Measurements from ENCODE around the gene PPP1R9B.

The PPP1R9B gene

DNA sequence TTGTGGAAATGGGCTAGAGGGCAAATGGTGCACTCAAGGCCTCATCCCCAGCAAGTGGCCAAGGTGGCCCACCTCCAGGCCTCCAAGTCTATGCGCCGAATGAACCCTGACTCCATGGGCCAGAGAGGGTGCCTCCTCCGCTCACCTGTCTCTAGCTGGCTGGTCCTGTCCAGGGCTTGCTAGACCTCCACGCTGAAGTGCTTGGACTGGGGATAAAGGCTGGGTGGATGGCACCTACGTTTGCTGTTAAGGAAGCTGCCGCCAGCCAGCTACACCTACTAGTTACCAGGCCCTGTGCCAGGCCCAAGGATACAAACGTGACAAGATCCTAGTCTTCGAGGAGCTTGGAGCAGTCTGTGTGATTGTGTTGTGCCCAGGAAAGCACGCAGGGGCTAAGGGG, 14.6 kb upstream of the PPP1R9B start:
- no peaks in the 10 kb centered on the region for H3K79me1 ChIP-seq (ENCODE audit: low read depth, low read length)
- no peak overlapping the region for H3K27ac ChIP-seq (replicated peaks; ENCODE audit: low read length)
- no peak overlapping the region for H3K4ac ChIP-seq (ENCODE audit: low read length)
- no peaks in the 10 kb centered on the region for H3K9me3 ChIP-seq (replicated peaks in 1 of 2; ENCODE audit: control insufficient read depth in 2 of 2, insufficient read depth in 1 of 2, low read depth in 1 of 2, low read length in 2 of 2)
- H2BK15ac ChIP-seq (ENCODE audit: low read length), result peak overlapping the region; percentile 41
- H2AFZ ChIP-seq (ENCODE audit: low read length), result no peak overlapping the region
- no CpG with 5 or more reads among the region's 9 CpGs for WGBS, 2 donors (ENCODE audit: extremely low coverage in 2 of 2, insufficient read length in 2 of 2, insufficient replicate concordance in 1 of 2)
- no peak overlapping the region for H4K91ac ChIP-seq (ENCODE audit: low read depth, low read length, poor library complexity)
- no peak overlapping the region for H2BK12ac ChIP-seq (ENCODE audit: low read length)
- H3K27me3 ChIP-seq (ENCODE audit: control insufficient read depth in 3 of 3, insufficient read depth in 3 of 3, low read depth in 1 of 3, low read length in 3 of 3), result peaks cover 0 to 6% (median 0%) of the 10 kb centered on the region in 3 experiments
- no peak overlapping the region for H3K23ac ChIP-seq (ENCODE audit: low read depth, low read length, poor library complexity)
- H3K4me1 ChIP-seq (ENCODE audit: control insufficient read depth in 2 of 2, insufficient read depth in 1 of 2, low read depth in 1 of 2, low read length in 2 of 2), result peaks cover 9 to 11% of the 10 kb centered on the region in 2 donors
- H2BK120ac ChIP-seq (ENCODE audit: low read depth, low read length), result no peak overlapping the region
- no peak overlapping the region for H3K14ac ChIP-seq (ENCODE audit: low read length)
- H4K8ac ChIP-seq (ENCODE audit: low read depth, low read length), result no peak overlapping the region
- no peak for DNase-seq (ENCODE audit: low spot score)
- no peak overlapping the region for H3K9ac ChIP-seq (ENCODE audit: low read depth, low read length, poor library complexity)
- H3K4me3 ChIP-seq (ENCODE audit: low read length in 2 of 2), result no peak overlapping the region
- H3K36me3 ChIP-seq (replicated peaks in 1 of 2; ENCODE audit: control insufficient read depth in 2 of 2, insufficient read depth in 2 of 2, low read length in 2 of 2), result no peaks in the 10 kb centered on the region
- H2AK5ac ChIP-seq (ENCODE audit: low read depth, low read length), result peak overlapping the region; percentile 15
- no peak overlapping the region for H3K18ac ChIP-seq (ENCODE audit: low read length)
- no peak overlapping the region for H3K4me2 ChIP-seq (ENCODE audit: insufficient read depth, low read length, poor library complexity, severe bottlenecking)
- no peak overlapping the region for H2BK5ac ChIP-seq (ENCODE audit: low read length)

DNA sequence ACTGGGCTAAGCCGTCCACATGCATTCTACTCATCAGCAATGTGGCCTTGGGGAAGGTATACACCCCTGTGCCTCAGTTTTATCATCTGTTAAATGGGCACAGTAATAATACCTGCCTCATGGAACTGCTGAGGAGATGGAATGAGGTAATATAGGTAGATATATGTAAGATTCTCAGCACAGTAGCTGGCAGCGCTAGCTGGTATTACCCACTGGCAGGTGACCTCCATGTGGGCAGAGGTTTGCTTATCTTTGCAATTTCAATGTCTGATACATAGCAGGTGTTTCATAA, 14.2 kb upstream of the PPP1R9B start:
- H2AK5ac ChIP-seq (ENCODE audit: low read depth, low read length), result peak overlapping the region; percentile 15
- DNase-seq (ENCODE audit: low spot score), result no peak
- H3K27ac ChIP-seq (replicated peaks; ENCODE audit: low read length), result no peak overlapping the region
- H3K4me2 ChIP-seq (ENCODE audit: insufficient read depth, low read length, poor library complexity, severe bottlenecking), result no peak overlapping the region
- WGBS, 2 donors (ENCODE audit: extremely low coverage in 2 of 2, insufficient read length in 2 of 2, insufficient replicate concordance in 1 of 2), result no CpG with 5 or more reads among the region's 2 CpGs
- no peak overlapping the region for H3K4me3 ChIP-seq (ENCODE audit: low read length in 2 of 2)
- H2BK120ac ChIP-seq (ENCODE audit: low read depth, low read length), result no peak overlapping the region
- H3K27me3 ChIP-seq (ENCODE audit: control insufficient read depth in 3 of 3, insufficient read depth in 3 of 3, low read depth in 1 of 3, low read length in 3 of 3), result peaks cover 0 to 6% (median 0%) of the 10 kb centered on the region in 3 experiments
- H3K4ac ChIP-seq (ENCODE audit: low read length), result no peak overlapping the region
- peaks cover 9 to 11% of the 10 kb centered on the region in 2 donors for H3K4me1 ChIP-seq (ENCODE audit: control insufficient read depth in 2 of 2, insufficient read depth in 1 of 2, low read depth in 1 of 2, low read length in 2 of 2)
- no peak overlapping the region for H2BK15ac ChIP-seq (ENCODE audit: low read length)
- no peak overlapping the region for H4K91ac ChIP-seq (ENCODE audit: low read depth, low read length, poor library complexity)
- no peak overlapping the region for H3K14ac ChIP-seq (ENCODE audit: low read length)
- H2BK12ac ChIP-seq (ENCODE audit: low read length), result no peak overlapping the region
- no peaks in the 10 kb centered on the region for H3K36me3 ChIP-seq (replicated peaks in 1 of 2; ENCODE audit: control insufficient read depth in 2 of 2, insufficient read depth in 2 of 2, low read length in 2 of 2)
- H3K9ac ChIP-seq (ENCODE audit: low read depth, low read length, poor library complexity), result no peak overlapping the region
- H3K18ac ChIP-seq (ENCODE audit: low read length), result no peak overlapping the region
- H3K79me1 ChIP-seq (ENCODE audit: low read depth, low read length), result no peaks in the 10 kb centered on the region
- H3K23ac ChIP-seq (ENCODE audit: low read depth, low read length, poor library complexity), result no peak overlapping the region
- no peak overlapping the region for H2BK5ac ChIP-seq (ENCODE audit: low read length)
- H4K8ac ChIP-seq (ENCODE audit: low read depth, low read length), result no peak overlapping the region
- H2AFZ ChIP-seq (ENCODE audit: low read length), result no peak overlapping the region
- no peaks in the 10 kb centered on the region for H3K9me3 ChIP-seq (replicated peaks in 1 of 2; ENCODE audit: control insufficient read depth in 2 of 2, insufficient read depth in 1 of 2, low read depth in 1 of 2, low read length in 2 of 2)

GRCh38 chr17:50163843-50164696, 13.6 kb upstream of the PPP1R9B start:
- no peak overlapping the region for H2BK5ac ChIP-seq (ENCODE audit: low read length)
- no peaks in the 10 kb centered on the region for H3K79me1 ChIP-seq (ENCODE audit: low read depth, low read length)
- no peaks in the 10 kb centered on the region for H3K9me3 ChIP-seq (replicated peaks in 1 of 2; ENCODE audit: control insufficient read depth in 2 of 2, insufficient read depth in 1 of 2, low read depth in 1 of 2, low read length in 2 of 2)
- H3K4me3 ChIP-seq (ENCODE audit: low read length in 2 of 2), result no peak overlapping the region
- peak overlapping the region; percentile 32 for H2BK15ac ChIP-seq (ENCODE audit: low read length)
- H3K4ac ChIP-seq (ENCODE audit: low read length), result no peak overlapping the region
- no peak overlapping the region for H4K91ac ChIP-seq (ENCODE audit: low read depth, low read length, poor library complexity)
- H2BK120ac ChIP-seq (ENCODE audit: low read depth, low read length), result no peak overlapping the region
- H2AK5ac ChIP-seq (ENCODE audit: low read depth, low read length), result no peak overlapping the region
- peak overlapping the region; percentile 32 for H3K18ac ChIP-seq (ENCODE audit: low read length)
- no peak overlapping the region for H2AFZ ChIP-seq (ENCODE audit: low read length)
- peak overlapping the region; percentile 24 for H3K9ac ChIP-seq (ENCODE audit: low read depth, low read length, poor library complexity)
- H3K4me1 ChIP-seq (ENCODE audit: control insufficient read depth in 2 of 2, insufficient read depth in 1 of 2, low read depth in 1 of 2, low read length in 2 of 2), result peaks cover 9 to 11% of the 10 kb centered on the region in 2 donors
- no peaks in the 10 kb centered on the region for H3K36me3 ChIP-seq (replicated peaks in 1 of 2; ENCODE audit: control insufficient read depth in 2 of 2, insufficient read depth in 2 of 2, low read length in 2 of 2)
- DNase-seq (ENCODE audit: low spot score), result no peak
- no peak overlapping the region for H3K27ac ChIP-seq (replicated peaks; ENCODE audit: low read length)
- no peak overlapping the region for H3K23ac ChIP-seq (ENCODE audit: low read depth, low read length, poor library complexity)
- no peak overlapping the region for H4K8ac ChIP-seq (ENCODE audit: low read depth, low read length)
- peaks cover 0 to 6% (median 0%) of the 10 kb centered on the region in 3 experiments for H3K27me3 ChIP-seq (ENCODE audit: control insufficient read depth in 3 of 3, insufficient read depth in 3 of 3, low read depth in 1 of 3, low read length in 3 of 3)
- no CpG with 5 or more reads among the region's 11 CpGs for WGBS, 2 donors (ENCODE audit: extremely low coverage in 2 of 2, insufficient read length in 2 of 2, insufficient replicate concordance in 1 of 2)
- H3K14ac ChIP-seq (ENCODE audit: low read length), result no peak overlapping the region
- no peak overlapping the region for H3K4me2 ChIP-seq (ENCODE audit: insufficient read depth, low read length, poor library complexity, severe bottlenecking)
- peak overlapping the region; percentile 51 for H2BK12ac ChIP-seq (ENCODE audit: low read length)

DNA sequence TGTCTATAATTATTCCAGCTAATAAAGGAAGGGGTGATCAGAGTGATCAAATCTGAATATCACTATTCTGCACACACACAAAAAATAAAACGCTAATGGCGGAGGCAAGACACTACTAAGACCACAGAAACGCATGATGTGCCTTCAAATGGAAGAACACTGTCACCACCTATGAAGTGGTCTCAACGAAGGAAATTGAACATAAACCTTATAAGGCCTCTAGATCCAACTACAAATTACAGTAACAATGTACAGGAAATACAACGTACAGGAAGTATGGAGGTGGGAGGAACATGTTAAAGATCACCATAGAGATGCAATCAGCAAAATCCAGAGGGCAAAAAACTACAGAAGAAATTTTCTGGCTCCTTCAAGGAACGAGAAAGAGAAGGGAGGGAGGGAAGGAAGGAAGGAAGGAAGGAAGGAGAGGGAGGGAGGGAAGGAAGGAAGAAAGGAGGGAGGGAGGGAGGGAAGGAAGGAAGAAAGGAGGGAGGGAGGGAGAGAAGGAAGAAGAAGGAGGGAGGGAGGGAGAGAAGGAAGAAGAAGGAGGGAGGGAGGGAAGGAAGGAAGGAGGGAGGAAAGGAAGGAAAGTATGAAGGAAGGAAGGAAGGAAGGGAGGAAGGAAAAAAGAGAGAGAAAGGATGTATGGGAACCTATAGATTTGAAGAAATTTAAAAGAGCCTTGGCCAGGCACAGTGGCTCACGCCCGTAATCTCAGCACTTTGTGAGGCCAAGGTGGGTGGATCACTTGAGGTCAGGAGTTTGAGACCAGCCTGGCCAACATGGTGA, 12.2 kb upstream of the PPP1R9B start:
- no peak overlapping the region for H2AK5ac ChIP-seq (ENCODE audit: low read depth, low read length)
- no peak for DNase-seq (ENCODE audit: low spot score)
- H3K4ac ChIP-seq (ENCODE audit: low read length), result no peak overlapping the region
- H2BK15ac ChIP-seq (ENCODE audit: low read length), result no peak overlapping the region
- peaks cover 0 to 6% (median 0%) of the 10 kb centered on the region in 3 experiments for H3K27me3 ChIP-seq (ENCODE audit: control insufficient read depth in 3 of 3, insufficient read depth in 3 of 3, low read depth in 1 of 3, low read length in 3 of 3)
- H4K8ac ChIP-seq (ENCODE audit: low read depth, low read length), result no peak overlapping the region
- no peaks in the 10 kb centered on the region for H3K36me3 ChIP-seq (replicated peaks in 1 of 2; ENCODE audit: control insufficient read depth in 2 of 2, insufficient read depth in 2 of 2, low read length in 2 of 2)
- H3K4me1 ChIP-seq (ENCODE audit: control insufficient read depth in 2 of 2, insufficient read depth in 1 of 2, low read depth in 1 of 2, low read length in 2 of 2), result peaks cover 9 to 11% of the 10 kb centered on the region in 2 donors
- no peaks in the 10 kb centered on the region for H3K79me1 ChIP-seq (ENCODE audit: low read depth, low read length)
- H3K9me3 ChIP-seq (replicated peaks in 1 of 2; ENCODE audit: control insufficient read depth in 2 of 2, insufficient read depth in 1 of 2, low read depth in 1 of 2, low read length in 2 of 2), result no peaks in the 10 kb centered on the region
- no peak overlapping the region for H3K23ac ChIP-seq (ENCODE audit: low read depth, low read length, poor library complexity)
- no peak overlapping the region for H3K18ac ChIP-seq (ENCODE audit: low read length)
- no peak overlapping the region for H4K91ac ChIP-seq (ENCODE audit: low read depth, low read length, poor library complexity)
- H2BK120ac ChIP-seq (ENCODE audit: low read depth, low read length), result no peak overlapping the region
- H2AFZ ChIP-seq (ENCODE audit: low read length), result peak overlapping the region; percentile 90
- no peak overlapping the region for H3K9ac ChIP-seq (ENCODE audit: low read depth, low read length, poor library complexity)
- H3K14ac ChIP-seq (ENCODE audit: low read length), result no peak overlapping the region
- no peak overlapping the region for H3K27ac ChIP-seq (replicated peaks; ENCODE audit: low read length)
- WGBS, 2 donors (ENCODE audit: extremely low coverage in 2 of 2, insufficient read length in 2 of 2, insufficient replicate concordance in 1 of 2), result no CpG with 5 or more reads among the region's 8 CpGs
- H3K4me3 ChIP-seq (ENCODE audit: low read length in 2 of 2), result no peak overlapping the region
- no peak overlapping the region for H3K4me2 ChIP-seq (ENCODE audit: insufficient read depth, low read length, poor library complexity, severe bottlenecking)
- H2BK5ac ChIP-seq (ENCODE audit: low read length), result no peak overlapping the region
- no peak overlapping the region for H2BK12ac ChIP-seq (ENCODE audit: low read length)

All from neuronal stem cell (in vitro differentiated cells).